HepG2 (cell line): ENCODE results near the gene FNDC10. TPM values are rescaled to one million over a fixed set of nuclear protein-coding genes. Genes with fewer than 3 reads are reported as not detected.

Experiments
- ATAC-seq: fragments of 200-7000 bp; cut with Tn5 transposase; 3 replicates; pipeline ENCODE4 v1.9.1; 2020; ENCODE audit warnings: mild to moderate bottlenecking, moderate library complexity
- BruUV-seq: library from RNA; stranded (reverse); fragments of 400-500 nt; replicated peaks from 2 replicates; lab custom pipeline; 2021; lab: Mats Ljungman, UMichigan
- CTCF ChIA-PET: fragments of 300-600 bp; formaldehyde crosslinking; extraction: SDS; loops from one replicate; lab custom pipeline; 2021; ENCODE audit warnings: low total read pairs, inconsistent platforms, low intra/inter-chr PET ratio; lab: Yijun Ruan, JAX
- POLR2A ChIA-PET: fragments of 350-600 bp; sonication (Branson Sonifier 250); formaldehyde crosslinking; loops from one replicate; lab custom pipeline; 2020; ENCODE audit warnings: antibody characterized with exemption, inconsistent platforms; lab: Yijun Ruan, JAX
- DNase-seq: peaks from one replicate; pipeline ENCODE4 v3.0.0-alpha.2; 2015; ENCODE audit warnings: low spot score
- FAIRE-seq: peaks from 3 replicates; lab custom pipeline; 2011; peaks lifted over from hg19 to GRCh38; lab: Jason Lieb, UNC
- H2AFZ ChIP-seq: one replicate; pipeline ENCODE4 v1.6.1; 2011; ENCODE audit warnings: low read length, inconsistent platforms
- H3K27ac ChIP-seq: fragments of 300-600 bp; 3 replicates; pipeline ENCODE4 v1.8.0; 2011; ENCODE audit warnings: mixed run types, mild to moderate bottlenecking, mixed read lengths, low read length, inconsistent platforms; ENCODE audit not compliant: insufficient read depth; ENCODE audit errors: extremely low read length
- H3K27me3 ChIP-seq, 2 experiments: fragments of 200-600 bp in 1 of 2; 2 replicates in 1 of 2; 3 replicates in 1 of 2; pipeline versions ENCODE4 v1.6.0 to v1.8.0; 2011; ENCODE audit warnings: low read length in 2 of 2, mild to moderate bottlenecking in 2 of 2, moderate library complexity in 2 of 2, inconsistent platforms in 1 of 2; ENCODE audit not compliant: insufficient read depth in 2 of 2, control insufficient read depth in 1 of 2
- H3K36me3 ChIP-seq, 2 experiments: fragments of 200-600 bp in 1 of 2; replicated peaks in 1 of 2; 2 replicates in 1 of 2; 3 replicates in 1 of 2; pipeline versions ENCODE4 v1.5.1 to v1.8.0; 2011; ENCODE audit warnings: low read length in 2 of 2, inconsistent platforms in 1 of 2; ENCODE audit not compliant: insufficient read depth in 2 of 2, control insufficient read depth in 1 of 2
- H3K4me1 ChIP-seq: 2 replicates; pipeline ENCODE4 v1.5.1; 2012; ENCODE audit warnings: low read length, inconsistent platforms; ENCODE audit not compliant: insufficient read depth
- H3K4me2 ChIP-seq: 2 replicates; pipeline ENCODE4 v1.6.0; 2011; ENCODE audit warnings: low read depth, low read length, inconsistent platforms
- H3K4me3 ChIP-seq, 3 experiments: fragments of 200-600 bp in 1 of 3; sonication (generic), shearing (Covaris generic) in 1 of 3; replicated peaks in 1 of 3; 2 replicates each; pipeline ENCODE4 v1.5.1; 2011 to 2016; ENCODE audit warnings: low read length in 3 of 3, inconsistent platforms in 2 of 3, low read depth in 2 of 3, mild to moderate bottlenecking in 2 of 3, control low read depth in 1 of 3, mixed read lengths in 1 of 3; ENCODE audit not compliant: insufficient read depth in 1 of 3
- H3K79me2 ChIP-seq: one replicate; pipeline ENCODE4 v1.6.1; 2011; ENCODE audit warnings: low read length, inconsistent platforms; ENCODE audit not compliant: insufficient read depth
- H3K9ac ChIP-seq: 2 replicates; pipeline ENCODE4 v1.6.0; 2011; ENCODE audit warnings: mild to moderate bottlenecking, low read depth, low read length, inconsistent platforms; ENCODE audit not compliant: insufficient read depth
- H3K9me3 ChIP-seq: 2 replicates; pipeline ENCODE4 v1.5.1; 2012; ENCODE audit warnings: mild to moderate bottlenecking, low read length
- H4K20me1 ChIP-seq: 2 replicates; pipeline ENCODE4 v1.6.0; 2011; ENCODE audit warnings: inconsistent platforms, mild to moderate bottlenecking, low read length, moderate library complexity; ENCODE audit not compliant: insufficient read depth
- CHD2 ChIP-seq: IDR thresholded peaks from 2 replicates; pipeline ENCODE4 v1.6.1; 2011; ENCODE audit warnings: low read depth, low read length, improper control_type of control experiment
- PITX1 ChIP-seq: sonication (generic); formaldehyde crosslinking; IDR thresholded peaks from 2 replicates; pipeline ENCODE4 v1.5.1; 2020; ENCODE audit warnings: mild to moderate bottlenecking, missing genetic modification reagents
- SALL2 ChIP-seq: sonication (generic); formaldehyde crosslinking; IDR thresholded peaks from 2 replicates; pipeline ENCODE4 v1.8.1; 2023; ENCODE audit warnings: mild to moderate bottlenecking, missing genetic modification reagents, inconsistent platforms
- TP53 ChIP-seq: sonication (generic); formaldehyde crosslinking; conservative IDR thresholded peaks from 2 replicates; pipeline ENCODE4 v1.4.0; 2020; ENCODE audit warnings: missing genetic modification reagents
- ZBTB8A ChIP-seq: sonication (generic); formaldehyde crosslinking; IDR thresholded peaks from 2 replicates; pipeline ENCODE4 v1.4.0; 2020; ENCODE audit warnings: mild to moderate bottlenecking, low read depth, missing genetic modification reagents, borderline replicate concordance
- ZMYM2 ChIP-seq: sonication (generic); formaldehyde crosslinking; IDR thresholded peaks from 2 replicates; pipeline ENCODE4 v1.8.0; 2022; ENCODE audit warnings: mild to moderate bottlenecking, missing genetic modification reagents
- ZNF724P ChIP-seq: sonication (generic); formaldehyde crosslinking; IDR thresholded peaks from 2 replicates; pipeline ENCODE4 v1.8.0; 2022; ENCODE audit warnings: missing genetic modification reagents, borderline replicate concordance
- ZNF761 ChIP-seq: sonication (generic); formaldehyde crosslinking; conservative IDR thresholded peaks from 2 replicates; pipeline ENCODE4 v1.4.0; 2020; ENCODE audit warnings: mild to moderate bottlenecking, missing genetic modification reagents
- ZNF790 ChIP-seq: sonication (generic); formaldehyde crosslinking; IDR thresholded peaks from 2 replicates; pipeline ENCODE4 v1.8.0; 2022; ENCODE audit warnings: missing genetic modification reagents, mild to moderate bottlenecking, borderline replicate concordance
- WGBS: methylation state at CpG from one replicate; pipeline ENCODE4 v1.1.6; 2017; ENCODE audit warnings: low lambda C conversion rate; 5-methylcytosine and 5-hydroxymethylcytosine counted together
- in situ Hi-C: cut with HindIII; loops from 2 replicates; pipeline ENCODE4 v1.10.0; 2017; ENCODE audit warnings: low pct_unique_long_range_greater_than_20kb; ENCODE audit not compliant: extremely low pct_ligation_motif_present
- intact Hi-C: fragments of 100-400 bp; cut with micrococcal nuclease; formaldehyde crosslinking; loops from one replicate; pipeline ENCODE4 v1.10.0; 2022; ENCODE audit not compliant: unreplicated experiment
- polyA plus RNA-seq, 8 experiments: library from polyadenylated mRNA; depleted of rRNA in 3 of 8; stranded (reverse) in 7 of 8; unstranded in 1 of 8; fragments of >200 nt; fragmentation: Illumina TruSeq in 4 of 8; extraction: Trizol in 4 of 8; gene quantifications; 2 replicates each; pipeline versions ENCODE4 v1.2.1 to v1.2.3, GENCODE V29; 2011 to 2016; ENCODE audit warnings: low read depth in 4 of 8, missing spikeins in 1 of 8, mixed read lengths in 1 of 8; ENCODE audit not compliant: insufficient read depth in 1 of 8
- total RNA-seq, 5 experiments: library from RNA; depleted of rRNA; stranded (reverse); fragments of >200 nt; fragmentation: Illumina TruSeq; extraction: Trizol; gene quantifications; 2 replicates each; pipeline ENCODE4 v1.2.3, GENCODE V29; 2016; ENCODE audit warnings: low read depth in 1 of 5
- TF ChIP-seq, protein P1 (sequence below), 2 experiments: sonication (generic) in 1 of 2; formaldehyde crosslinking in 1 of 2; IDR thresholded peaks; 2 replicates each; pipeline versions ENCODE4 v1.4.0 to v1.6.1; 2016 to 2020; ENCODE audit warnings: borderline replicate concordance in 1 of 2, low read depth in 1 of 2, mild to moderate bottlenecking in 1 of 2, missing genetic modification reagents in 1 of 2

The FNDC10 gene
- total and polyA plus RNA-seq, 2 of the 13 experiments (the other 11 are each of a cell fraction or from before 2014, with no cell fraction given), result 2.2 to 2.5 TPM

DNA sequence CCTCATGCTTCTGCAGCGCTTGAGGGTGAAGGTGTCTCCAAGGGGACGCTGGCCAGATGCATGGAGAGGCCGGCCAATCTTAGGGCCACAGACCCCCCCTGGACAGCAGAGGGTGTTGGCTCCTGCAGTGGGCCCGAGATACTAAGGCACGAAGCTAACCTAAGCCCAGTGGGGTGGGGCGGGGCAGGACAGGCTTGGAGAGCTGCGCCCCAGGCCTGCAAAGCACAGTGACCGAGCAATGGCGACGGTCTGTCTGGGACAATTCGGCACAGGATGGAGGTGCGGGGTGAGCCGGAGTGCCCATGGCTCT is 1.3 kb downstream of the FNDC10 start (continued):
- no peak for TF ChIP-seq ZNF724P (CRISPR knock-in tag)

DNA sequence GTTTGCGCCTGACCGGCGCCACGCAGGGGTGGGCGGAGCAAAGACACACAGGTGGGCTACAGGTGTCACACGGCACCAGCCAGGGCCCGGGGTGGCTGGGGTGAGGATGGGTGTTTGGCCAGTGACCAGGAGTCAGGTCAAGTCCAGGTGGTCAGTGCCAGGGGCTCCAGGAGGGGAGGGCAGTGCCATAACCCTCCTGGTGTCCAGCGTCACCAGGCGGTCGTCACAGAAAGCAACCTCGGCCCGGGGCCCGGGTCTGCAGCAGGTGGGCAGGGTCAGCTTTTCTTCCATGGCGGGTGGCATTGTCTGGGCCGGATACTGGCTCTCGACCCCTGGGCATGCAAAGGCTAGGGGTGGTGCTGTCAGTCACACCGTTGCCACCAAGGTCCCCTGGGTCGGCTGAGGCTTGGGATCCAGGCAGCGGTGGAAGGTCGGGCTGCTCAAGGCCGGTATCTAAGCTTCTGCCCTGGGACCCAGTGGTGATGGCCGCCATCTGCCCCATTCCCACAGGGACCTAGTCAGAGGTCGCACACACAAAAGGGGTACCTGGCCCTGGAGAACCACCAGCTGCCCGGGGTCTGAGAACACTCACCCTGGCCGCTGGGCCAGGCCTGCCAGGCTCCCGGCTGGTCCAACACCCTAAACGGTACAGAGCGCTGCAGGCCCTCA is 1.8 kb downstream of the FNDC10 start:
- Histone ChIP-seq H3K36me3 (no peaks in the 10 kb centered on the region), H3K79me2 (no peaks in the 10 kb centered on the region), H3K4me3 (peak overlapping the region in 1 of 3 experiments; percentile 64; a peak in 1 of 6 replicates), H3K9me3 (no peaks in the 10 kb centered on the region), H3K4me2 (peak overlapping the region; percentile 74), H2AFZ (no peak overlapping the region), H3K27me3 (peaks cover 10 to 41% of the 10 kb centered on the region in 2 experiments), H4K20me1 (no peaks in the 10 kb centered on the region), H3K9ac (no peak overlapping the region), H3K27ac (no peak overlapping the region), H3K4me1 (peaks cover 48% of the 10 kb centered on the region)
- WGBS, result 51% methylated on average over 14 of the region's 28 CpGs
- ATAC-seq, result no peak
- DNase-seq, result no peak
- BruUV-seq, result no TSS peak
- FAIRE-seq, result no peak
- in situ Hi-C loops, result no loop called here
- TF ChIP-seq CHD2 (no peak), TP53 (CRISPR knock-in tag) (no peak), SALL2 (no peak), ZNF790 (0 out of 2 replicates have a peak, but pooled peaks have one; percentile 53), ZNF761 (CRISPR knock-in tag) (0 out of 2 replicates have a peak, but pooled peaks have one; percentile 9), PITX1 (CRISPR knock-in tag) (no peak), ZMYM2 (CRISPR knock-in tag) (no peak), ZBTB8A (no peak)
- TF ChIP-seq, protein P1, sequence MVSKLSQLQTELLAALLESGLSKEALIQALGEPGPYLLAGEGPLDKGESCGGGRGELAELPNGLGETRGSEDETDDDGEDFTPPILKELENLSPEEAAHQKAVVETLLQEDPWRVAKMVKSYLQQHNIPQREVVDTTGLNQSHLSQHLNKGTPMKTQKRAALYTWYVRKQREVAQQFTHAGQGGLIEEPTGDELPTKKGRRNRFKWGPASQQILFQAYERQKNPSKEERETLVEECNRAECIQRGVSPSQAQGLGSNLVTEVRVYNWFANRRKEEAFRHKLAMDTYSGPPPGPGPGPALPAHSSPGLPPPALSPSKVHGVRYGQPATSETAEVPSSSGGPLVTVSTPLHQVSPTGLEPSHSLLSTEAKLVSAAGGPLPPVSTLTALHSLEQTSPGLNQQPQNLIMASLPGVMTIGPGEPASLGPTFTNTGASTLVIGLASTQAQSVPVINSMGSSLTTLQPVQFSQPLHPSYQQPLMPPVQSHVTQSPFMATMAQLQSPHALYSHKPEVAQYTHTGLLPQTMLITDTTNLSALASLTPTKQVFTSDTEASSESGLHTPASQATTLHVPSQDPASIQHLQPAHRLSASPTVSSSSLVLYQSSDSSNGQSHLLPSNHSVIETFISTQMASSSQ (IDR thresholded peaks at IDR 0.05; ENCODE audit: low read depth), result no peak
- TF ChIP-seq, protein P1 (CRISPR knock-in tag; IDR thresholded peaks at IDR 0.05; ENCODE audit: borderline replicate concordance), result 0 out of 2 replicates have a peak, but pooled peaks have one; percentile 6
- TF ChIP-seq, all 625 proteins: peak for 3
- ChIA-PET POLR2A (interaction anchor here (1.0 to 1.7 kb wide), 2 partner anchors 17 to 28 kb away, joined by 3 to 17 read pairs; partner anchors contain the start of gene MIB2), CTCF (no interaction called here)
- intact Hi-C loops, result no loop called here
